Measurements from ENCODE around the gene COL27A1. TPM values are rescaled to one million over a fixed set of nuclear protein-coding genes. Genes with fewer than 3 reads are reported as not detected.

Gene COL27A1
- not detected in 2 replicates for polyA plus RNA-seq (2014; cell fraction: cytosol; rRNA removed)
- polyA plus RNA-seq (2014; cell fraction: nucleus; rRNA removed), result 0.07 TPM in 1 of 2 replicates, not detected in the other

- peak; percentile 54 for DNase-seq (ENCODE audit: low spot score)
These were observed at the start of gene COL27A1 for GRCh38 chr9:114155263-114155994. TSS of gene COL27A1 (plus strand) at chr9:114155537. CDS start at chr9:114155951, 414 bp downstream.

DNA sequence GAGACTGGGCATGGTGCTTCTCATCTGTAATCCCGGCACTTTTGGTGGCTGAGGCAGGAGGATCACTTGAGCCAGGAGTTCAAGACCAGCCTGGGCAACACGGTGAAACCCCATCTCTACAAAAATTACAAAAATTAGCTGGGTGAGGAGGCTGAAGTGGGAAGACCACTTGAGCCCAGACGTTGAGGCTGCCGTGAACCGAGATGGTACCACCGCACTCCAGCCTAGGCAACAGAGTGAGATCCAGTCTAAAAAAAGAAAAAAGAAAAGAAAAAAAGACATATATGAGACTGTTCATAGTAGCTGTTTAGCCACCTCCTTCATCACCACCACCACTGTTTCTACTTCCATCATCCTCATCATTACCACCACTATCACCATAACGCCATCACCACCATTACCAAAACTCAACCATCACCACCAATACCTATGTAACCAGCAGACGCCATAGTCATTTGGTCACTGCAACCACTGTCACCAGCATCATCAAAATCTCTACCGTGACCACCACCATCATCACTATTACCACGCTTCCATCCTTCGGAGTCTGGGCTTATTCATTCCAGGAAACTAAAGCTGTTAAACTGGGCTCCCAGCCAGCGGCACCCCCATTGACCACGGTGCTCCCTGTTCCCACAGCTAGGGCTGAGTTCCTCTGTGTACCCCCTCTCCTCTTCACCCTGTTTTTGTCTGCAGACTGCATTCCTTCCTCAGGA lies 47.9 kb upstream of the COL27A1 start:
- no peak for DNase-seq (ENCODE audit: low spot score)

GRCh38 chr9:114108016-114108833 lies 47.1 kb upstream of the COL27A1 start:
- peak; percentile 71 for DNase-seq (ENCODE audit: low spot score)

- DNase-seq (ENCODE audit: low spot score), result no peak
These were observed 46.2 kb upstream of the COL27A1 start for GRCh38 chr9:114109124-114109523.

DNA sequence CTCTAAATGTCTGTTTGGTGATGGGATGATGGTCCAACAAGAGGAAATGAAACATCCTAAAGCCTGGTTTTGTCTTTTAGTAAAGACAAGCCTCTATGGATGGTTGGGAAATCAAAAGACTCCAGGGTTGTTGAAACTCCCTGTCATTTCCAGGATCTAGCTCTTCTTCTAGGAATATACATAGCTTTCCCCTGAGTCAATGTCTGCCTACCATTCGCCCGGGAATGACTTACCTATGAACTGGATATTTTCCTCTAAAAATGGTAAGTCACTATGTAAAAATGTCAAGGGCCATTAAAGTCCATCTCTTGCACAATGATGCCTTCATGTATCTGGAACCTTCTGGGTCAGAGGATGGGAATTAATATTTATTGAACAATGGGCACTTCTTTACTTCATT lies 45.2 kb upstream of the COL27A1 start:
- DNase-seq (ENCODE audit: low spot score), result no peak

- no peak for DNase-seq (ENCODE audit: low spot score)
These were observed 43.0 kb upstream of the COL27A1 start for GRCh38 chr9:114112325-114112724.

GRCh38 chr9:114112778-114113584 lies 42.4 kb upstream of the COL27A1 start:
- no peak for DNase-seq (ENCODE audit: low spot score)

- no peak for DNase-seq (ENCODE audit: low spot score)
These were observed 41.0 kb upstream of the COL27A1 start for GRCh38 chr9:114114364-114114763.

- DNase-seq (ENCODE audit: low spot score), result no peak
These were observed 39.6 kb upstream of the COL27A1 start for GRCh38 chr9:114115654-114116125.

DNA sequence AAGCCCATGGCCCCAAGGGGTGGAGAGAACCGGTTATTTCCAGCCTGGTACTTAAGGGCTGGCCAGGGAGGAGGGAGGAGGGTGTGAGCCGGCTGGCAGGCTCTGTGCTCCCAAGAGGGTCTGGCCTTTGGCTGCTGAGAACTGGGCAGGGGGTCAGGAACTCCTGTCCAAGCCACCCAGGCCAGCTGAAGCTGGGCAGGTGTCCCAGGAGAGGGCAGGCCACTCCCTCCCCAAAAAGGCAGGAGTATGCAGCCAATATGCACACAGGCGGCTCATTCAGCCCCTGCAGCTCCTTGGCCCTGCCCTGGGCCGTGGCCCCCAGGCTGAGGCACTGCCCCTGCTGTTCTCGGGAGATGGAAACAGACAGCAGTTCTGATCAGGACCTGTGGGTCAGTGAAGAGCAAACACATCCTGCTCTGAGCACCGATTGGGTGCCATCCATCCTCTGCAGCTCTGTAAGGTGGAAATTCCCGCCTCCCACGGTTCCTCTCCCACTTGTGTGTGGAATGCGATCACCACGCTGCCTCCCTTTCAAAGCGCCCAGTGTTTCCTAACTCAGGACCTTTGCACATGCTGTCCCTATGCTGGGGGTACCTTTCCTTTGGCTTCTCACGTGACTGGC lies 39.1 kb upstream of the COL27A1 start:
- no peak for DNase-seq (ENCODE audit: low spot score)

DNA sequence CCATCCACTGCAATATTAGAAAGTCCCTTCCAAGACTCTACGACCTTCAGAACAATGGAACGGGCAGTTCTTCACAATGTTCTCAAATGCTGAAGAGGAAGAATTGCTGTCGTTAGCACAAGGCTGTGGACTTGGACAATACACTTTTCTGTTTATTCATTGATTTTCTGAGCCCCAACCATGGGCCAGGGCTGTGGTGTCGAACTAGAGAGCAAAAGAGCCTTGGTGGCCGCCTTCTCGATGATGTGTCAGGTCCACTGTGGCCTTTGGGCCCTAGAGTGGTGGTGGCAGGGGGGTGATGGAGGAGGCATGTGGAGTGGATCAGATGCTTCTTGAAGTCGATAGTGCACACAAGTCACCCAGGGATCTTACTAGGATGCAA lies 37.7 kb upstream of the COL27A1 start:
- no peak for DNase-seq (ENCODE audit: low spot score)

- DNase-seq (ENCODE audit: low spot score), result no peak
These were observed 37.1 kb upstream of the COL27A1 start for GRCh38 chr9:114117996-114118830.

GRCh38 chr9:114119242-114120191 lies 35.8 kb upstream of the COL27A1 start:
- no peak for DNase-seq (ENCODE audit: low spot score)

DNA sequence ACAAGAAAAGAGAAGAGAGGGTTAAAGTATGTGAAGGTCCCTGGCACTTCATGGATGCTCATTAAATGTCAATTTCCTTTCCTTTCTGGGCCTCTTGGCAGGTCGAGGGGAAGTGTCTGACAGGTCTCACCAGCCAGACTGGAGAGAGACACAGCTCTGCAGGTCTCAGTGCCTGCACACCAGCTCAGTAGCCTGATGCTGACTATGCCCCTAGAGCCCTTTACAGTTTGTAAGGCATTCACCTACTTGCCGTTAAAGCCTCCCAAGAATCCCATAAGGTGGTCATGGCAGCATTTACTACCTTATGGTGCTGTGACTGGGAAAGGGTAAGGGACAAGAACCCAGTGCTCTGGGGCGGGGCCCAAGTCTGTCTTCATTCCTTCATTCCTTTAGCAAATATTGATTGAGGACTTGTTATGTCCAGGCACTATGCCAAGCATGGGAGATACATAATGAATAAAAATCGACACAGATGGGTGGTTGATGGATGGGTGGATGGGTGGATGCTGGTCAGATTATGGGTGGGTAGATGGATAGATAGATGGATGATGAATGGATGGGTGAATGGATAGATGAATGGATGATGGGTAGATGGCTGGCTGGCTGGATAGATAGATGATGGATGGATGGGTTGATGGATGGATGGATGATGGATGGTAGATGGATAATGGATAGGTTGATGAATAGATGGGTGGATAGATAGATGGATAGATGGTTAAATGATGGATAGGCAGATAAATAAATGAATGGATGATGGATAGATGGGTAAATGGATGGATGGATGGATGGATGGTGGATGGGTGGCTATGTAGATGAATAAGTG lies 34.9 kb upstream of the COL27A1 start:
- no peak for DNase-seq (ENCODE audit: low spot score)

- DNase-seq (ENCODE audit: low spot score), result no peak
These were observed 33.9 kb upstream of the COL27A1 start for GRCh38 chr9:114121227-114122135.
